ENCODE data around the gene FAM216B. TPM values are rescaled to one million over a fixed set of nuclear protein-coding genes. Genes with fewer than 3 reads are reported as not detected.

Gene FAM216B
- total RNA-seq, 2 experiments from 2014 or later: not detected

- intact Hi-C loops (cut with micrococcal nuclease; ENCODE audit: unreplicated experiment): no loop called here
- no TSS peak for BruUV-seq (replicated peaks)
Measured at GRCh38 chr13:42747399-42747873, 33.9 kb upstream of the FAM216B start.

GRCh38 chr13:42750794-42751193 is 30.6 kb upstream of the FAM216B start:
- Histone ChIP-seq H3K27ac (ENCODE audit: low read depth, low read length, poor library complexity, severe bottlenecking) (no peak overlapping the region), H3K79me2 (ENCODE audit: insufficient read depth, low read depth, low read length) (no peaks in the 10 kb centered on the region), H3K4me2 (ENCODE audit: low read length) (no peak overlapping the region), H3K36me3 (ENCODE audit: insufficient read depth, low read length) (no peaks in the 10 kb centered on the region), H3K9me3 (ENCODE audit: low read length) (no peaks in the 10 kb centered on the region), H3K4me3 (ENCODE audit: low read depth, low read length, poor library complexity, severe bottlenecking) (no peak overlapping the region), H3K4me1 (ENCODE audit: insufficient read depth, low read length, poor library complexity, severe bottlenecking) (no peaks in the 10 kb centered on the region), H4K20me1 (ENCODE audit: insufficient read depth, low read length) (no peaks in the 10 kb centered on the region), H2AFZ (ENCODE audit: low read length) (no peak overlapping the region), H3K9me2 (ENCODE audit: insufficient read depth, low read length) (no peaks in the 10 kb centered on the region)
- intact Hi-C loops (cut with micrococcal nuclease; ENCODE audit: unreplicated experiment): no loop called here
- ChIA-PET CTCF (ENCODE audit: unreplicated experiment) (no interaction called here), POLR2A (interaction anchor here (0.6 kb wide), 1 partner anchor 1908 kb away, joined by 3 read pairs; no protein-coding TSS in a partner anchor)
- no TSS peak for BruUV-seq (replicated peaks)
- no peak for DNase-seq (ENCODE audit: low spot score)
- TF ChIP-seq, protein P1, sequence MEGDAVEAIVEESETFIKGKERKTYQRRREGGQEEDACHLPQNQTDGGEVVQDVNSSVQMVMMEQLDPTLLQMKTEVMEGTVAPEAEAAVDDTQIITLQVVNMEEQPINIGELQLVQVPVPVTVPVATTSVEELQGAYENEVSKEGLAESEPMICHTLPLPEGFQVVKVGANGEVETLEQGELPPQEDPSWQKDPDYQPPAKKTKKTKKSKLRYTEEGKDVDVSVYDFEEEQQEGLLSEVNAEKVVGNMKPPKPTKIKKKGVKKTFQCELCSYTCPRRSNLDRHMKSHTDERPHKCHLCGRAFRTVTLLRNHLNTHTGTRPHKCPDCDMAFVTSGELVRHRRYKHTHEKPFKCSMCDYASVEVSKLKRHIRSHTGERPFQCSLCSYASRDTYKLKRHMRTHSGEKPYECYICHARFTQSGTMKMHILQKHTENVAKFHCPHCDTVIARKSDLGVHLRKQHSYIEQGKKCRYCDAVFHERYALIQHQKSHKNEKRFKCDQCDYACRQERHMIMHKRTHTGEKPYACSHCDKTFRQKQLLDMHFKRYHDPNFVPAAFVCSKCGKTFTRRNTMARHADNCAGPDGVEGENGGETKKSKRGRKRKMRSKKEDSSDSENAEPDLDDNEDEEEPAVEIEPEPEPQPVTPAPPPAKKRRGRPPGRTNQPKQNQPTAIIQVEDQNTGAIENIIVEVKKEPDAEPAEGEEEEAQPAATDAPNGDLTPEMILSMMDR (conservative IDR thresholded peaks at IDR 0.05; ENCODE audit: low read length): no peak
- TF ChIP-seq EZH2phosphoT487 (IDR thresholded peaks at IDR 0.05; ENCODE audit: borderline replicate concordance, low read depth, low read length): no peak

More at GRCh38 chr13:42747399-42747873, 33.9 kb upstream of the FAM216B start:
- Histone ChIP-seq H3K36me3 (ENCODE audit: insufficient read depth, low read length) (no peaks in the 10 kb centered on the region), H3K4me3 (ENCODE audit: low read depth, low read length, poor library complexity, severe bottlenecking) (no peak overlapping the region), H3K4me1 (ENCODE audit: insufficient read depth, low read length, poor library complexity, severe bottlenecking) (no peaks in the 10 kb centered on the region), H3K27ac (ENCODE audit: low read depth, low read length, poor library complexity, severe bottlenecking) (no peak overlapping the region), H2AFZ (ENCODE audit: low read length) (no peak overlapping the region), H3K9me3 (ENCODE audit: low read length) (no peaks in the 10 kb centered on the region), H4K20me1 (ENCODE audit: insufficient read depth, low read length) (no peaks in the 10 kb centered on the region), H3K79me2 (ENCODE audit: insufficient read depth, low read depth, low read length) (no peaks in the 10 kb centered on the region), H3K4me2 (ENCODE audit: low read length) (no peak overlapping the region), H3K9me2 (ENCODE audit: insufficient read depth, low read length) (no peaks in the 10 kb centered on the region)
- DNase-seq (ENCODE audit: low spot score): no peak
- ChIA-PET POLR2A (interaction anchor here (0.6 to 1.1 kb wide), 2 partner anchors 17 to 485 kb away, joined by 3 to 4 read pairs; no protein-coding TSS in a partner anchor), CTCF (ENCODE audit: unreplicated experiment) (no interaction called here)
- TF ChIP-seq EZH2phosphoT487 (IDR thresholded peaks at IDR 0.05; ENCODE audit: borderline replicate concordance, low read depth, low read length): no peak
- TF ChIP-seq, protein P1 (conservative IDR thresholded peaks at IDR 0.05; ENCODE audit: low read length): no peak

- Histone ChIP-seq H3K36me3 (ENCODE audit: insufficient read depth, low read length) (no peaks in the 10 kb centered on the region), H3K79me2 (ENCODE audit: insufficient read depth, low read depth, low read length) (no peaks in the 10 kb centered on the region), H4K20me1 (ENCODE audit: insufficient read depth, low read length) (no peaks in the 10 kb centered on the region), H3K4me2 (ENCODE audit: low read length) (no peak overlapping the region), H2AFZ (ENCODE audit: low read length) (no peak overlapping the region), H3K9me2 (ENCODE audit: insufficient read depth, low read length) (no peaks in the 10 kb centered on the region), H3K4me3 (ENCODE audit: low read depth, low read length, poor library complexity, severe bottlenecking) (no peak overlapping the region), H3K4me1 (ENCODE audit: insufficient read depth, low read length, poor library complexity, severe bottlenecking) (no peaks in the 10 kb centered on the region), H3K27ac (ENCODE audit: low read depth, low read length, poor library complexity, severe bottlenecking) (no peak overlapping the region), H3K9me3 (ENCODE audit: low read length) (no peaks in the 10 kb centered on the region)
- no peak for DNase-seq (ENCODE audit: low spot score)
- intact Hi-C loops (cut with micrococcal nuclease; ENCODE audit: unreplicated experiment): no loop called here
- ChIA-PET CTCF (ENCODE audit: unreplicated experiment) (no interaction called here), POLR2A (interaction anchor here (0.6 kb wide), 1 partner anchor 1909 kb away, joined by 3 read pairs; no protein-coding TSS in a partner anchor)
- TF ChIP-seq EZH2phosphoT487 (IDR thresholded peaks at IDR 0.05; ENCODE audit: borderline replicate concordance, low read depth, low read length): no peak
- BruUV-seq (replicated peaks): no TSS peak
Measured at GRCh38 chr13:42751693-42752092, 29.7 kb upstream of the FAM216B start.
